K562 (cell line): ENCODE data around the gene GNB5. TPM values are rescaled to one million over a fixed set of nuclear protein-coding genes. Genes with fewer than 3 reads are reported as not detected.

Experiments used
- ATAC-seq: fragments of 200-7000 bp; cut with Tn5 transposase; 3 replicates; pipeline ENCODE4 v1.9.1; 2020; ENCODE audit warnings: moderate library complexity
- BruUV-seq: library from RNA; stranded (reverse); fragments of 400-500 nt; replicated peaks from 2 replicates; lab custom pipeline; 2021; lab: Mats Ljungman, UMichigan
- CTCF ChIA-PET: fragments of 300-600 bp; formaldehyde crosslinking; extraction: SDS; loops from one replicate; lab custom pipeline; 2021; ENCODE audit warnings: low intra/inter-chr PET ratio; lab: Yijun Ruan, JAX
- POLR2A ChIA-PET: fragments of 300-600, 350-650 bp; sonication (Branson Sonifier 250); formaldehyde crosslinking; extraction: SDS; loops from one replicate; lab custom pipeline; 2021; ENCODE audit warnings: antibody characterized with exemption, inconsistent platforms; lab: Yijun Ruan, JAX
- DNase-seq, 4 experiments: peaks; one replicate each; pipeline versions ENCODE4 v3.0.0 to v3.0.0-alpha.2; 2011 to 2018; ENCODE audit warnings: low spot score in 3 of 4, mixed read lengths in 3 of 4; ENCODE audit errors: extremely low read depth in 1 of 4
- FAIRE-seq: peaks from 2 replicates; lab custom pipeline; 2011; peaks lifted over from hg19 to GRCh38; lab: Jason Lieb, UNC
- H2AFZ ChIP-seq: 2 replicates; pipeline ENCODE4 v1.6.0; 2011; ENCODE audit warnings: low read depth, low read length, control low read depth, inconsistent platforms
- H3K27ac ChIP-seq: fragments of 200-600 bp; 3 replicates; pipeline ENCODE4 v1.8.0; 2011; ENCODE audit warnings: low read depth, mild to moderate bottlenecking, control low read depth, inconsistent platforms, low read length, moderate library complexity, mixed read lengths; ENCODE audit errors: extremely low read depth
- H3K27me3 ChIP-seq, 2 experiments: fragments of 300-600 bp in 1 of 2; 2 replicates in 1 of 2; 3 replicates in 1 of 2; pipeline versions ENCODE4 v1.6.0 to v1.8.0; 2011; ENCODE audit warnings: inconsistent platforms in 2 of 2, low read length in 2 of 2, mild to moderate bottlenecking in 1 of 2, mixed read lengths in 1 of 2, moderate library complexity in 1 of 2; ENCODE audit not compliant: control insufficient read depth in 2 of 2, insufficient read depth in 2 of 2
- H3K36me3 ChIP-seq: fragments of 300-600 bp; 3 replicates; pipeline ENCODE4 v1.8.0; 2011; ENCODE audit warnings: mild to moderate bottlenecking, low read length, inconsistent platforms; ENCODE audit not compliant: control insufficient read depth, insufficient read depth
- H3K4me1 ChIP-seq, 2 experiments: fragments of 200-600 bp in 1 of 2; replicated peaks in 1 of 2; 2 replicates in 1 of 2; 3 replicates in 1 of 2; pipeline versions ENCODE4 v1.5.1 to v1.8.0; 2011; ENCODE audit warnings: inconsistent platforms in 2 of 2, low read length in 2 of 2, mild to moderate bottlenecking in 1 of 2, mixed read lengths in 1 of 2, moderate library complexity in 1 of 2; ENCODE audit not compliant: control insufficient read depth in 2 of 2, insufficient read depth in 2 of 2
- H3K4me2 ChIP-seq: 2 replicates; pipeline ENCODE4 v1.6.1; 2011; ENCODE audit warnings: low read length, control low read depth, inconsistent platforms, mixed read lengths; ENCODE audit not compliant: insufficient read depth
- H3K4me3 ChIP-seq: fragments of 200-600 bp; sonication (generic), shearing (Covaris generic); 2 replicates; pipeline ENCODE4 v1.5.1; 2016; ENCODE audit warnings: control low read depth, inconsistent platforms
- H3K79me2 ChIP-seq: fragments of 200-600 bp; 3 replicates; pipeline ENCODE4 v1.8.0; 2011; ENCODE audit warnings: low read length, inconsistent platforms; ENCODE audit not compliant: control insufficient read depth, insufficient read depth
- H3K9ac ChIP-seq, 2 experiments: 2 replicates each; pipeline versions ENCODE4 v1.6.0 to v1.6.1; 2011; ENCODE audit warnings: low read depth in 2 of 2, low read length in 2 of 2, control low read depth in 1 of 2, inconsistent platforms in 1 of 2, mild to moderate bottlenecking in 1 of 2, mixed read lengths in 1 of 2; ENCODE audit not compliant: insufficient read depth in 1 of 2
- H3K9me1 ChIP-seq: one replicate; pipeline ENCODE4 v1.6.0; 2011; ENCODE audit warnings: inconsistent platforms, mild to moderate bottlenecking, low read length, moderate library complexity; ENCODE audit not compliant: control insufficient read depth, insufficient read depth
- H3K9me3 ChIP-seq: replicated peaks from 2 replicates; pipeline ENCODE4 v1.5.1; 2011; ENCODE audit warnings: low read depth, low read length, inconsistent platforms; ENCODE audit not compliant: control insufficient read depth, insufficient read depth
- H4K20me1 ChIP-seq: replicated peaks from 2 replicates; pipeline ENCODE4 v1.6.1; 2011; ENCODE audit warnings: low read length, inconsistent platforms, mixed read lengths; ENCODE audit not compliant: control insufficient read depth, insufficient read depth
- CUX1 ChIP-seq: fragments of 200-800 bp; sonication (Bioruptor generic); IDR thresholded peaks from 2 replicates; pipeline ENCODE4 v1.6.1; 2016; ENCODE audit warnings: missing genetic modification characterization, missing compliant biosample characterization
- DEAF1 ChIP-seq: fragments of 450-650 bp; formaldehyde crosslinking; IDR thresholded peaks from 2 replicates; pipeline ENCODE4 v1.4.0; 2020; ENCODE audit warnings: mild to moderate bottlenecking, moderate library complexity
- E2F1 ChIP-seq: sonication (generic); formaldehyde crosslinking; IDR thresholded peaks from 2 replicates; pipeline ENCODE4 v1.8.1; 2023; ENCODE audit warnings: mild to moderate bottlenecking, missing genetic modification reagents, moderate library complexity
- KLF10 ChIP-seq: fragments of 250-450 bp; sonication (Bioruptor Pico); IDR thresholded peaks from 2 replicates; pipeline ENCODE4 v1.6.1; 2021; ENCODE audit warnings: matching md5 sums
- MEIS2 ChIP-seq: fragments of 450-650 bp; IDR thresholded peaks from 2 replicates; pipeline ENCODE4 v1.6.1; 2014; ENCODE audit warnings: mild to moderate bottlenecking; ENCODE audit not compliant: partially characterized antibody
- NCOA4 ChIP-seq: fragments of 450-650 bp; IDR thresholded peaks from 2 replicates; pipeline ENCODE4 v1.6.1; 2018; ENCODE audit warnings: mild to moderate bottlenecking; ENCODE audit not compliant: partially characterized antibody
- NCOA6 ChIP-seq: fragments of 450-650 bp; IDR thresholded peaks from 2 replicates; pipeline ENCODE4 v1.6.1; 2017; ENCODE audit warnings: mild to moderate bottlenecking
- TEAD1 ChIP-seq, 2 experiments: fragments of 450-650 bp in 1 of 2; sonication (generic) in 1 of 2; formaldehyde crosslinking; IDR thresholded peaks; 2 replicates each; pipeline versions ENCODE4 v1.4.0 to v1.8.0; 2020 to 2022; ENCODE audit warnings: mild to moderate bottlenecking in 2 of 2, missing genetic modification reagents in 1 of 2
- ZFP36 ChIP-seq: fragments of 150-350 bp; IDR thresholded peaks from 2 replicates; pipeline ENCODE4 v1.6.1; 2018; ENCODE audit warnings: low read length, low read depth; ENCODE audit not compliant: partially characterized antibody
- ZFP91 ChIP-seq: sonication (generic); formaldehyde crosslinking; IDR thresholded peaks from 2 replicates; pipeline ENCODE4 v1.8.0; 2022; ENCODE audit warnings: mild to moderate bottlenecking, missing genetic modification reagents
- ZNF311 ChIP-seq: fragments of 250-450 bp; sonication (Bioruptor Pico); IDR thresholded peaks from 2 replicates; pipeline ENCODE4 v1.4.0; 2020; ENCODE audit warnings: mild to moderate bottlenecking, moderate library complexity
- WGBS: fragments of 100-300 bp; shearing (Covaris generic); methylation state at CpG from one replicate; pipeline ENCODE4 v1.1.6; 2016; ENCODE audit warnings: low coverage, mixed read lengths; ENCODE audit not compliant: insufficient coverage; ENCODE audit errors: missing lambda C conversion rate; 5-methylcytosine and 5-hydroxymethylcytosine counted together
- in situ Hi-C: fragments of 300-500 bp; cut with MboI; formaldehyde crosslinking; loops from 4 replicates; pipeline ENCODE4 v1.15.0; 2018; ENCODE audit warnings: inconsistent platforms, mixed read lengths
- intact Hi-C: fragments of 100-400 bp; cut with micrococcal nuclease; formaldehyde crosslinking; loops from 2 replicates; pipeline ENCODE4 v1.14.2; 2022
- polyA plus RNA-seq, 8 experiments: library from polyadenylated mRNA; depleted of rRNA in 4 of 8; stranded (reverse) in 5 of 8; unstranded in 3 of 8; fragments of >200 nt; fragmentation: Nextera tagmentation in 2 of 8; fragmentation: Illumina TruSeq in 1 of 8; extraction: Ambion mirVana in 2 of 8; extraction: Trizol in 1 of 8; gene quantifications; 2 replicates each; pipeline versions ENCODE4 v1.2.1 to v1.2.3, GENCODE V29; 2011 to 2014; ENCODE audit warnings: inconsistent platforms in 1 of 8, missing spikeins in 1 of 8
- total RNA-seq, 7 experiments: library from RNA; depleted of rRNA in 6 of 7; stranded (reverse); fragments of >200 nt in 6 of 7; fragmentation: Illumina TruSeq in 2 of 7; extraction: Trizol in 2 of 7; gene quantifications; 2 replicates each; pipeline versions ENCODE4 v1.2.1 to v1.2.3, GENCODE V29; 2011 to 2021; ENCODE audit warnings: low replicate concordance in 1 of 7

GNB5 gene
- total and polyA plus RNA-seq, 9 of the 15 experiments (the other 6 are each of a cell fraction or from before 2014, with no cell fraction given) = 0.11 to 2.1 (median 0.77) TPM

- peaks cover 7 to 23% of the 10 kb centered on the region in 2 experiments; a peak in 3 of 5 replicates for H3K27me3 ChIP-seq
- H3K4me2 ChIP-seq = no peak overlapping the region
- H3K9me3 ChIP-seq = no peaks in the 10 kb centered on the region
- in situ Hi-C loops (no loop called here), intact Hi-C loops (loop anchor here (1.0 kb wide), 3 partner anchors 25 to 226 kb away; no protein-coding TSS in a partner anchor)
- H3K36me3 ChIP-seq = no peaks in the 10 kb centered on the region
- ChIA-PET POLR2A (interaction anchor here (0.7 to 1.0 kb wide), 3 partner anchors 15 to 425 kb away, joined by 3 to 5 read pairs (median 3); no protein-coding TSS in a partner anchor), CTCF (interaction anchor here (0.5 to 0.6 kb wide), 3 partner anchors 138 to 303 kb away, joined by 3 to 6 read pairs (median 4); no protein-coding TSS in a partner anchor)
- no peaks in the 10 kb centered on the region for H3K9me1 ChIP-seq
- BruUV-seq = no TSS peak
- H3K27ac ChIP-seq = no peak overlapping the region
- DNase-seq (peak; percentile 65 to 78 (median 70)), FAIRE-seq (peak; percentile 91), ATAC-seq (peak; percentile 99)
- no peaks in the 10 kb centered on the region for H4K20me1 ChIP-seq
- 0% methylated on average over 2 of the region's 2 CpGs for WGBS
- H2AFZ ChIP-seq = no peak overlapping the region
- no peaks in the 10 kb centered on the region for H3K4me1 ChIP-seq
- no peaks in the 10 kb centered on the region for H3K79me2 ChIP-seq
- H3K4me3 ChIP-seq = no peak overlapping the region
- no peak overlapping the region for H3K9ac ChIP-seq
- TF ChIP-seq MEIS2 (peak; percentile 37), E2F1 (CRISPR knock-in tag) (no peak), DEAF1 (CRISPR knock-in tag) (peak; percentile 42; the same call in 1 of the 2 replicates), ZNF311 (no peak), TEAD1 (CRISPR knock-in tag; IDR thresholded peaks at IDR 0.05) (no peak), ZFP91 (CRISPR knock-in tag) (no peak), NCOA6 (no peak), CUX1 (CRISPR knock-in tag) (no peak), NCOA4 (no peak), KLF10 (no peak), ZFP36 (peak; percentile 22)
Measured at GRCh38 chr15:52208306-52208946, 17.2 kb upstream of the GNB5 start.
